HG02943 (cell line): ENCODE measurements around the gene ENO3.

Experiments used
- ATAC-seq: cut with Tn5 transposase; IDR thresholded peaks from one replicate; pipeline ENCODE4 v1.9.1; 2021; ENCODE audit warnings: mild to moderate bottlenecking, low read depth, moderate library complexity; ENCODE audit not compliant: unreplicated experiment

ENO3 gene

DNA sequence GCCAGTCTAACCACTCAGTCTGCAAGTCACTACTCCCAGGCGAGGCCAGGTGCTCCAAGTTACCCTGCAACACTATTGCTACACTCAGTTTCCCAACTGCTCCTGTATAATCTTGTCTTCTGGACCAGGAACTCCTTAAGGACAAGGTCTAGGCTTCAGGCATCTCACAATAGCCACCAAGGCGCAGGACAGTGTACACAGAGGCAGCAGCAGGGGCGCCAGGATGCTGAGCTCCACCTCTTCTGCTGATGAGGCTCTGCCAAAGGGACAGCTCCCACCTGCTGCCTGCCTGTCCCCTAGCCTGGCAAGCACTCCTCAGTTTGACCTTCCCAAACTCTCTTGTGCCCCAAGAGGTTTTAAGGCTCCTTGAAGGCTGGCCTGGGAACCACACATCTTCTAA, 14.5 kb upstream of the ENO3 start:
- ATAC-seq = no peak

DNA sequence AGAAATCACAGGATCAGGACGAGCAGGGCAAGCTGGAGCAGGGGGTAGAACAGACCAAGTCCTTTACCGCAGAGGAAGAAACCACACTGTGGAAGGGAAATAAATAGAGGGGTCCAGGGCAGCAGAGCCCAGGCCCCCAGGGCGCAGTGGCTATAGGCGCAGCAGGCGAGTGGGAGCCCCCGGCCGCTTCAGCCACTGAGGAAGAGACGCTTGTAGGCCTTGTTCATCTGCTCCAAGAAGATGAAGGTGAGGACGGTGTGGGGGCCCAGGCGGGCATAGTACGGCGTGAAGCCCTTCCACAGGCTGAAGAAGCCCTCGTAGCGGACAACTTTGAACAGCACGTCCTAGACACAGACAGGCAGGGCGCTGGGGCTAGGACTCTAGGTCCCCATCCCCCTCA, 13.4 kb upstream of the ENO3 start:
- ATAC-seq = no peak

DNA sequence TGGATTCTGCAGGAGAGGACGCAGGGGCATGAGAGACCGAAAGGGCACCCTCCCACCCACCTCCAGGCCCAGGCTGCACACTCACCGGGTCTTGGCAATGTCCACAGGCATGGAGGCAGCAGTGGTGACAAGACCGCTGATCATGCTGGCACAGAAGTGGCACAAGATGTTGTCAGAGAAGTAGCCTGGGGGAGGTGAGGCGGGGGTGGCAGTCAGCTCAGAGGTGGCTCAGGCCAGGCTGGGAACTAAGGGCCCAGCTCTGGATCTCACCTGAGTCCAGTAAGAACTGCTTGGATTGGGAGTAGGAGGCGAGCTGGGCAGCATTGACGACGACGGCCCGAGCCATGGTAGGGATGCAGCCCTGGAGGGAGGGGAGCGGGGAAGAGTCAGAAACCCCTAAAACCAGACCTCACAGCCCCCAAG, 12.8 kb upstream of the ENO3 start:
- no peak for ATAC-seq

DNA sequence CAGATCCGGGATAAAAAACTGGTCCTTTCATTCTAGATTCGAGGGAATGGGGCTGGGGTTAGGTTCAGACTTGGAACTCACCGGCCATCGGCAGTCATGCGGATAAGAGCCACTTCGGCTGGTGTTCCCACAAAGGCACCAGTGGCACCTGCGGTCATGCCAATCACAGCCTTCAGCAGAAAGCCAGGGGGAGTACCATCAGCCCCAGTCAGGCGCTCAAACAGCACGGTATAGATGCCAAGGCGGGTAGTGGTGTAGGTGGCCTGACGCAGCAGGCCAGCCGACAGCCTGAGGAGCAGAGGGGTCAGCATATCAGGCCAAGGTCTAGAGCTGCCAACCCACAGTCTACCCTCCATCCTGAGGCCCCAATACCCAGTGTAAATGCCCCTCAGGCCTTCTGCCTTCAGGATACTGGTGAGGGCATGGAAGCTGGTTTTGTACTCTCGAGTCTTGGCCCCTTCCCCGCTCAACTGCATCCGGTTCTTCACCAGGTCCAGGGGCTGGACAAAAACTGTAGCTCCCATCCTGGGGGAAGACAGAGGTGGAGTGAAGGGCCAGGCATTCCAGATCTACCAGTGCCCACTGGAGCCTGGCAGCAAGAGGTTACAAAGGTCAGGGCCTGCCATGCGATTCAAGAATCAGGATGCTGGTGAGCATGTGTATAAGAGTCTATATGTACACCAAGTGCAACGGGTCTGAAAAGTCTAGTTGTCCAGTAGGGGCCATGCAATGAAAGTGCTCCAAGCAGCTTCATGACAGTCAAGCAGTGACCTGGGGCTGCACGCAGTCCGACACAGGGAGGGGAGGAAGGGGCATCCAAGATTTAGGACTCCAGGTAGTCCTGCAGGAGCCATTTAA, 12.0 kb upstream of the ENO3 start:
- no peak for ATAC-seq

- peak; percentile 10 for ATAC-seq
Measured at GRCh38 chr17:4939546-4939795, 11.4 kb upstream of the ENO3 start.

GRCh38 chr17:4939796-4940554, 10.9 kb upstream of the ENO3 start, which contains the start of the genes RNF167 and SLC25A11:
Gene RNF167 (plus strand): TSS chr17:4940268. CDS start chr17:4940910, 642 bp downstream.
Gene SLC25A11 (minus strand): TSS chr17:4940046. CDS start chr17:4939910, 136 bp downstream.
- peak; percentile 62 for ATAC-seq

DNA sequence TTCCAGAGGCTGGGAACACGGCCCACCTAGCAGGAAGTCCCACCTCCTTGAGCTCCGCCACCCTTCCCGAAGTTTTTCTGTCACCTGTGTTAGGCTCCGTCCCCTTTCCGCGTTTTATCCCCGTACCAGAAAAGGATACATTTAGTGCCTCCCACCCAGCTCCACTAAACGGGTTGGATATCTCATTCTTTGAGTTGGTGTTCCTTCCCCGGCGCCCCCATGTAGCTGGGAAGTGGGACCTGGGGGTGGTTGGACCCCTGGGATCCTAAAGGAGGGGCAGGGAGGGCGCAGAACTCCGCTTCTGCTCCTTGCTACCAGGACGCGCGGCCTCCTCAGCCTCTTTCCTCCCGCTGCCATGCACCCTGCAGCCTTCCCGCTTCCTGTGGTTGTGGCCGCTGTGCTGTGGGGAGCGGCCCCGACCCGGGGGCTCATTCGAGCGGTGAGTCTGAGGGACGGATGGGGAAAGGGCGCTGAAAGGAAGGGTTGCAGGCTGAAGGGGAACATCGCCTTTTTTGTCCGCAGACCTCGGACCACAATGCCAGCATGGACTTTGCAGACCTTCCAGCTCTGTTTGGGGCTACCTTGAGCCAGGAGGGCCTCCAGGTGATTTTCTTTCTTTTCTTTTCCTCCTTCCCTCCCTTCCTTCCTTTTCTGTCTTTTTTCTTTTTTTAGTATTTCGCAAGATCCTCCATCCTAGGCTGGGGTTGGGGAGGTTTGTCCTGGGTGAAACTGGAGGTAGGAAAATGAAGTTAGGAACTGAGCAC, 10.2 kb upstream of the ENO3 start:
- ATAC-seq = no peak

DNA sequence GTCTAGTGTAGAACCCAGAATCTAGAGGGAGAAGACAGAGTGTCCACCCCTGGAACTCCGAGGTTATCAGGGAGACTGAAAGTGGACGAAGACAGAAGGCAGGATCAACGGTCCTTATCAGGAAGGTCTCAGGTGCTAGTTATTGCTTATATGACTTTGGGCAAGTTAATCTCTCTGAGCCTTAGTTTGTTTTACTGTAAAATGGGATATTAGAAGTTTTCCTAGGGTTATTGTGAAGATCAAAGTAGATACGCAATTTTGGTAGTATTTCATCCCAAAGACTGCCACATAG, 9.7 kb upstream of the ENO3 start:
- ATAC-seq = no peak

- no peak for ATAC-seq
Measured at GRCh38 chr17:4942760-4943508, 8.0 kb upstream of the ENO3 start.

DNA sequence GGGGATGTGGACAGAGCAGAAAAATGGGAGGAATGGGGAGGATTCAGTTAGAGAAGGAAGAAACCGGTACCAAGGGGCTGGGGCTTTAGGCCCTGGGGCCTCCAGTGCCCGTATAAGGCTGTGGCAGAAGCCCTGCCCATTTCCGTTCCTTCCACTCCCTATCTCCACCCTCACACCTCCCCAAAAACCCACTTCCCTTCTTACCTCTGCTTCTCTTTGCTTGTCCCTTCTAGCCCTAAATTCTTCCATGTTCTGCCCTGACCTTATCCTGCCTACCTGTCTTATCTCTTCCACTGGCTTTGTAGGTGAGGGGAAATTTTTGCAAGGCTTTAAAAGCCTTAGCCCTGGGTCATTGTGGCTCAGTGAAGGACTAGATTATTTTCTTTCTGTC, 6.8 kb upstream of the ENO3 start:
- ATAC-seq = no peak

DNA sequence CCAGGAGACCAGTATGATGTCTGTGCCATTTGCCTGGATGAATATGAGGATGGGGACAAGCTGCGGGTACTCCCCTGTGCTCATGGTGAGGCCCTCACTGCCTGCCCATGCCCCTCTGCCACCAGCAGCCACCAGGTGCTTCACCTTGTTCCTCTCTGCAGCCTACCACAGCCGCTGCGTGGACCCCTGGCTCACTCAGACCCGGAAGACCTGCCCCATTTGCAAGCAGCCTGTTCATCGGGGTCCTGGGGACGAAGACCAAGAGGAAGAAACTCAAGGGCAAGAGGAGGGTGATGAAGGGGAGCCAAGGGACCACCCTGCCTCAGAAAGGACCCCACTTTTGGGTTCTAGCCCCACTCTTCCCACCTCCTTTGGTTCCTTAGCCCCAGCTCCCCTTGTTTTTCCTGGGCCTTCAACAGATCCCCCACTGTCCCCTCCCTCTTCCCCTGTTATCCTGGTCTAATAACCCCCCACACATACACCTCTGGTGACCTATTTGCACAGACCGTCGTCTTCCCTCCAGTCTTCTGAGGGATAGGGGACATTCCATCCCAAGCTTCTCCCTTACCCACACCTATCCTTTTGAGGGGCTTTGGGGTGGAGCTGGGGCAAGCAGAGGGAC, 6.3 kb upstream of the ENO3 start:
- ATAC-seq = no peak

DNA sequence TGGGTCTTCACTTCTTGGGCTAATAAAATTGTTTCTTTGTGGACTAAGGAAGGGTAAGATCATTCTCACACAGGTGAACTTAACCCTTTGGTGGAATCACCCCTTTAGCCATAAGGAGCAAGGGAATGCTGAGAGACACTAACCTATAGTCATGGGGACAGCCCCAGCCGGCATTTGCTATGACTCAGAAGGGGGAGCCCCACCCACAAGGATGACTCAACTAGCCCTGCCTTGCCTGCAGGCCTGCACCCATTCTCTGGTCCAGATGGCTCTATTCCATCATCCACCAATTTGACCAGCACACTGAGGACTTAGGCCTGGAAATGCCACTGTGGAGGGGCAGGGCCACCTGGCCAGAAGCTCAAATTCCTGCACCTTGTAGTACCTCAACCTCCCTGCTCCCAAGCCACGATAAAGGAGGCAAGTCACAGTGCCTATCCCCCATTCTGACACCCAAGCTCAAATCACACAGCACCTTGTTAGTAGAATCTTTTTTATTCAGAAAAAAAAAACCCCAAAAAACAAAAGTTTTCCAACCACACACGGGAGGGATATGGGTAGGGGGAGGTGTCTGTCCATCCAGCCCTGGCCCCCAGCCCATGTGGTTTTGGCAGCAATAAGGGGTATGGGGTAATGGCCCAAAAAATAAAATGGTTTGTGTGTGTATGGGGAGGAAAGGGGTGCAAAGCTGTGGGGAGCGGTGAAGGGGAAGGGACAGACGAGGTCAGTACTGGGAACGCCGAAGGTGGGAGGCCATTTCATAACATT, 5.6 kb upstream of the ENO3 start:
- no peak for ATAC-seq

GRCh38 chr17:4945944-4946280, 5.0 kb upstream of the ENO3 start:
- no peak for ATAC-seq

- ATAC-seq = no peak
Measured at GRCh38 chr17:4946312-4946976, 4.5 kb upstream of the ENO3 start.

DNA sequence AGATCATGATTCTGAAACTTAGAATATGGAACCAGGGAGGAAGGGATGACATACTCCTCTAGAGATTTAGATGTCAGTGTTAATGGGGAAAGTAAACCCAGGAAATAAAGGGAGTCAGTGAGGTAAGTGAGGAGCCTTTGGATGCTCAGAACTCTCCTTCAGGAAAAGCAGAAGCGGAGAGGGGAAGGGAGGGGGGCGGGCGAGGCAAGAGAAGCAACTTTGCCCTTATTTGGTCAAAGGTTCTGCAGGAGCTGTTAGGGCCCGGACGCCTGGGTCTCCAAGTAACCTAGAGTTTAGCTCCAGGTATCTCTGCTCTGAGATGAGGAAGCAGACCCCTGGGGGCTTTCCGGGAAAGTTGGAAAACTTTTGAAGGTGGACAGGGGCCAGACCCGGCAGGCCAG, 3.9 kb upstream of the ENO3 start:
- ATAC-seq = no peak

DNA sequence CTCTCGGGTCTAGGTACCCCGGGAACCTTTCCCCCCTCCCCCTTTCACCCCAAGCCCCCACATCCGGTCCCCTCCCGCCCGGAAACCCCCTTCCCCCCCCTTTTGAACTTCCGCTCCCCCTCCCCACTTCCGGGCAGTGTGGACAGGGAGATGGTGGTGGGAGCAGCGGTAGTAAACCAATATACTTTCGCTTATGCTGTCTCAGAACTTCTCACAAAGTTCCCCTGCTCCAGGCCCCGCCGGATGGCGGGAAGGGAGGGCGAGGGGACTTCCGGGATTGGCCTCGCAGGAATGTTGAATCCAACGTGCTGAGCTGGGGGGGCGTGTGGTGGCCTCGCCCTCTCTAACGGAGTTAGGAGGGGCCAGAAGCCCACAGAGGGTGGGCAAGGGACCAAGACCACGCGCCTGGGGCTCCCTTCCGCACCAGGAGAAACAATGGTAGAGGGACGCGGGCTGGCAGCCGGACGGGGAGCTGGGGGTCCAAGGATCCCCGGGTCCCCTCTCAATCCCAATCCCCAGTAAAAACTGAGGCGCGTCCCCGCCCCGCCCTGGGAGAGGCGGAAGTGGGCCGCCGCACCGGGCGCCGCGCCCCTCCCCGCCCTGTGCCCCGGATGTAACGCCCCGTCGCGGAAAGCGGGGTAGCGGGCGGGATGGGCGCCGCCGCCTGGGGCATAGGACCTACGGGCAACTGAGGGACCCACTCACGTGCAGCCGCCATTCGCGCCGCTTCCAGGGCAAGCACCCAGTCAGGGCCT, 3.3 kb upstream of the ENO3 start:
- no peak for ATAC-seq

DNA sequence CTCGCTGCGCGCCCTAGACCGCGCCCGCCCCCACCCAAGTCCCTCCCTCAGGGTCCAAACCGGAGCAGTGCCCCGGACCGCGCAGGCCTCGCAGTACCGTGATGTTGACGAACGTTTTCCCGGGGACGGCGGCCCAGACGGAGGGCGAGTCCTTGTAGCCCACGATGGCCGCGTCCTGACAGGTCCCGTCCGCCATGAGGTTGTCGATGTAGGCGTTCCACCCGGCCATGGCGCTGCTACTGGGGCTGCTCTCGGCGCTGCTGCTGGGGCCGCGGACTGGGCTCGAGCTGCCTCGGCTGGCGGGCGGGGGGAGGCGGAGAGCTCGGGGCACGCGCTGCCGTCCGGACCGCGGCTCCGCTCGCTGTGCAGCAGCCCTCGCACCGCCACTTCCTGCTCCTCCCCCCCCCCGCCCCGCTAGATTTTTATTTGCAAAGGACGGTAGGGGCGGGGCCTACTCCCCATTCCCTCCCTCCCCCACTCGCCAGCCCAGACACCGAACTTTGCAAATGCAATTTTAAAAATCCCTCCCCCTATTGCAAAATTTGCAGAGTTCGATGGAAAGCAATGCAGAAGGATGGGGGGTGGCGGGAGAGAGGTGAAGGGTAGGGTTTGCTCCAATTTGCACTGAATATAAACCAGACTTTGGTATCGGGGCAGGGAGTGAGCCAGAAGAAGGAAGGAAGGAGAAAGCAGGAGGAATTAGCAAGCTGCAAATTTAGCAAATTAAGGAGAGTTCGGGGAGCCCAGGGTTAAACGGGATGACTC, 2.6 kb upstream of the ENO3 start, which contains the start of gene PFN1:
Gene PFN1 (minus strand): TSS at position 365 of the 765 bp plus-strand sequence. CDS start 136 bp downstream, at position 229.
- ATAC-seq = no peak

DNA sequence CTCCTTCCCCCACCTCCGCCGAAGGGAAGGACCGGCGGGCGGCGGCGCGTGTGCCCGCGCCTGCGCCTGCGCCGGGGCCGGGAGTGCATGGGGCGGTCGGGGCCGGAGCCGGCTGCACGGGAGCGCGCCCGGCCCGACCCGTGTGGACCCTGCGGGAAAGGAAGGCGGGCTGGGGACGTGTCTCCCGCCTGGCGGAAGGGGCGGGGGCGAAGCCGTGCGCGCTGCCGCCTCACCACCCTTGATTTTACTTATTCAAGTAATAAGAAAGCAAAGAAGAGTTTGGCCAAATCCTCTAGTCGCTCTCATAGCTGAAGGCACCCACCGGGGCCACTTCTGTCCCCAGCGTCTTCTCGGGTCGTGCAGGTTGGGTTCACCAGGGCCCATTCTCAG, 2.0 kb upstream of the ENO3 start:
- no peak for ATAC-seq
